Thyroid gland (tissue), 4 donors: ENCODE measurements around the gene DHCR24.

Experiments used
- POLR2A ChIP-seq, 2 donors: fragments of 450-650 bp; IDR thresholded peaks; one replicate each; pipeline ENCODE4 v1.6.1; 2017; ENCODE audit warnings: antibody characterized with exemption in 2 of 2, mild to moderate bottlenecking in 2 of 2, moderate library complexity in 1 of 2
- TF ChIP-seq, protein P1 (sequence below), 6 experiments: fragments of 200-600 bp in 3 of 6; fragments of 450-650 bp in 3 of 6; sonication (generic) in 3 of 6; IDR thresholded peaks; one replicate each; pipeline ENCODE4 v1.5.1; 2016 to 2019; ENCODE audit warnings: antibody characterized with exemption in 6 of 6, mild to moderate bottlenecking in 2 of 6, inconsistent platforms in 1 of 6, moderate library complexity in 1 of 6

DNA sequence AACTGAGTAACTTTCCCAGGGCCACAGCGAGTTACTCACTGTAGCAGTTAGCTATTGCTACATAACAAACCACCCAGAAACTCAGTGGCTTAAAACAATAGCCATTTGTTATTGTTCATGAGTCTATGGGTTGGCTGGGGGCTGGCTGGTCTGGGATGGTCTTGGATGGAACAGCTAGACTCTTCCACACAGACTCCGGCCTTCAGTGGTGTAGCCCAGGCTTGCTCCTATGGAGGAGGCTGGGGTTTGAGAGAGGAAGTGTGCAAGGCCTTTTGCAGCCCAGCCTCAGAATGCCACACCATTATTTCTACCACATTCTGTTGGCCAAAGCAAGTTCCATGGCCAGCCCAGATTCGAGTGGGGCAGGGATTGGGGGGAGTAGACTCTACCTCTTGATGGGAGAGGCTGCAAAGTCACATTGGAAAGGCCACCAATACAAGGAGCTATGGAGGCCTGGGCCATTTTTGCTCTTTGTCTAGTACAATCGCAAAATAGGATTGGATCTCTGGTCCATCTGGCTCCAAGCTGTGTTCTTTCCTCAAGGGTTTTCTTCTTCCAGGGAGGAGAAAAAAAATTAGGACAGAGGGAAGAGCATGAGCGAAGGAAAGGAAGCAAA is 48.3 kb downstream of the DHCR24 start:
- TF ChIP-seq, protein P1, sequence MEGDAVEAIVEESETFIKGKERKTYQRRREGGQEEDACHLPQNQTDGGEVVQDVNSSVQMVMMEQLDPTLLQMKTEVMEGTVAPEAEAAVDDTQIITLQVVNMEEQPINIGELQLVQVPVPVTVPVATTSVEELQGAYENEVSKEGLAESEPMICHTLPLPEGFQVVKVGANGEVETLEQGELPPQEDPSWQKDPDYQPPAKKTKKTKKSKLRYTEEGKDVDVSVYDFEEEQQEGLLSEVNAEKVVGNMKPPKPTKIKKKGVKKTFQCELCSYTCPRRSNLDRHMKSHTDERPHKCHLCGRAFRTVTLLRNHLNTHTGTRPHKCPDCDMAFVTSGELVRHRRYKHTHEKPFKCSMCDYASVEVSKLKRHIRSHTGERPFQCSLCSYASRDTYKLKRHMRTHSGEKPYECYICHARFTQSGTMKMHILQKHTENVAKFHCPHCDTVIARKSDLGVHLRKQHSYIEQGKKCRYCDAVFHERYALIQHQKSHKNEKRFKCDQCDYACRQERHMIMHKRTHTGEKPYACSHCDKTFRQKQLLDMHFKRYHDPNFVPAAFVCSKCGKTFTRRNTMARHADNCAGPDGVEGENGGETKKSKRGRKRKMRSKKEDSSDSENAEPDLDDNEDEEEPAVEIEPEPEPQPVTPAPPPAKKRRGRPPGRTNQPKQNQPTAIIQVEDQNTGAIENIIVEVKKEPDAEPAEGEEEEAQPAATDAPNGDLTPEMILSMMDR (IDR thresholded peaks at IDR 0.05): no peak
- no peak for TF ChIP-seq POLR2A (IDR thresholded peaks at IDR 0.05)
